HepG2 (cell line): ENCODE data around the gene GPR25. TPM values are rescaled to one million over a fixed set of nuclear protein-coding genes. Genes with fewer than 3 reads are reported as not detected.
A peak's percentile ranks its signal among the peaks of the same experiment; 100 is the strongest.

ENCODE experiments used
- ARID5B ChIP-seq: IDR thresholded peaks from 2 replicates; pipeline ENCODE4 v1.4.0; 2020; ENCODE audit warnings: mild to moderate bottlenecking, missing genetic modification reagents
- CEBPB ChIP-seq: IDR thresholded peaks from 2 replicates; pipeline ENCODE4 v1.6.1; 2011; ENCODE audit warnings: low read depth, low read length, improper control_type of control experiment, borderline replicate concordance
- CEBPG ChIP-seq: IDR thresholded peaks from 2 replicates; pipeline ENCODE4 v1.6.1; 2016
- CHCHD3 ChIP-seq: sonication (generic); formaldehyde crosslinking; IDR thresholded peaks from 2 replicates; pipeline ENCODE4 v1.8.0; 2022; ENCODE audit warnings: mild to moderate bottlenecking, missing genetic modification reagents, moderate library complexity
- CREM ChIP-seq, 2 experiments: sonication (generic) in 1 of 2; formaldehyde crosslinking in 1 of 2; IDR thresholded peaks; 2 replicates each; pipeline versions ENCODE4 v1.4.0 to v1.6.1; 2016 to 2020; ENCODE audit warnings: antibody characterized with exemption in 1 of 2, mild to moderate bottlenecking in 1 of 2, missing genetic modification reagents in 1 of 2
- CTCF ChIP-seq: sonication (generic); formaldehyde crosslinking; IDR thresholded peaks from 2 replicates; pipeline ENCODE4 v1.5.0; 2020; ENCODE audit warnings: mild to moderate bottlenecking, missing genetic modification reagents, moderate library complexity
- MIER2 ChIP-seq: IDR thresholded peaks from 2 replicates; pipeline ENCODE4 v1.6.1; 2016; ENCODE audit warnings: missing biosample characterization, missing genetic modification reagents
- SALL2 ChIP-seq: sonication (generic); formaldehyde crosslinking; IDR thresholded peaks from 2 replicates; pipeline ENCODE4 v1.8.1; 2023; ENCODE audit warnings: mild to moderate bottlenecking, missing genetic modification reagents, inconsistent platforms
- SOX13 ChIP-seq, 3 experiments: fragments of 450-650 bp in 1 of 3; sonication (generic) in 1 of 3; formaldehyde crosslinking in 1 of 3; IDR thresholded peaks in 2 of 3; conservative IDR thresholded peaks in 1 of 3; 2 replicates each; pipeline versions ENCODE4 v1.5.0 to v1.6.1; 2016 to 2020; ENCODE audit warnings: antibody characterized with exemption in 1 of 3, mild to moderate bottlenecking in 1 of 3, missing compliant biosample characterization in 1 of 3, missing genetic modification reagents in 1 of 3, moderate library complexity in 1 of 3
- TERF1 ChIP-seq: sonication (generic); formaldehyde crosslinking; IDR thresholded peaks from 2 replicates; pipeline ENCODE4 v1.8.0; 2022; ENCODE audit warnings: mild to moderate bottlenecking, missing genetic modification reagents, moderate library complexity
- TGIF2 ChIP-seq: IDR thresholded peaks from 2 replicates; pipeline ENCODE4 v1.6.1; 2016; ENCODE audit warnings: control low read depth, missing compliant biosample characterization
- XRCC5 ChIP-seq: fragments of 200-400 bp; formaldehyde crosslinking; optimal IDR thresholded peaks from 2 replicates; pipeline ENCODE3; 2017; ENCODE audit warnings: mild to moderate bottlenecking, low read length
- ZNF264 ChIP-seq: sonication (generic); formaldehyde crosslinking; IDR thresholded peaks from 2 replicates; pipeline ENCODE4 v1.4.0; 2020; ENCODE audit warnings: missing genetic modification reagents
- ZNF501 ChIP-seq: sonication (generic); formaldehyde crosslinking; IDR thresholded peaks from 2 replicates; pipeline ENCODE4 v1.5.1; 2020; ENCODE audit warnings: mild to moderate bottlenecking, moderate library complexity, missing genetic modification reagents
- ZNF549 ChIP-seq: sonication (generic); formaldehyde crosslinking; IDR thresholded peaks from 2 replicates; pipeline ENCODE4 v1.5.0; 2020; ENCODE audit warnings: missing genetic modification reagents
- ZNF552 ChIP-seq: sonication (generic); formaldehyde crosslinking; IDR thresholded peaks from 2 replicates; pipeline ENCODE4 v1.9.0; 2022; ENCODE audit warnings: missing genetic modification reagents, mild to moderate bottlenecking, borderline replicate concordance
- ZNF605 ChIP-seq: sonication (generic); formaldehyde crosslinking; IDR thresholded peaks from 2 replicates; pipeline ENCODE4 v1.8.0; 2022; ENCODE audit warnings: mild to moderate bottlenecking, missing genetic modification reagents
- polyA plus RNA-seq, 8 experiments: library from polyadenylated mRNA; depleted of rRNA in 3 of 8; stranded (reverse) in 7 of 8; unstranded in 1 of 8; fragments of >200 nt; fragmentation: Illumina TruSeq in 4 of 8; extraction: Trizol in 4 of 8; gene quantifications; 2 replicates each; pipeline versions ENCODE4 v1.2.1 to v1.2.3, GENCODE V29; 2011 to 2016; ENCODE audit warnings: low read depth in 4 of 8, missing spikeins in 1 of 8, mixed read lengths in 1 of 8; ENCODE audit not compliant: insufficient read depth in 1 of 8
- total RNA-seq, 5 experiments: library from RNA; depleted of rRNA; stranded (reverse); fragments of >200 nt; fragmentation: Illumina TruSeq; extraction: Trizol; gene quantifications; 2 replicates each; pipeline ENCODE4 v1.2.3, GENCODE V29; 2016; ENCODE audit warnings: low read depth in 1 of 5
- TF ChIP-seq, protein P1 (sequence below), 2 experiments: IDR thresholded peaks; 2 replicates each; pipeline ENCODE4 v1.6.1; 2011 to 2012; ENCODE audit warnings: low read length in 2 of 2, borderline replicate concordance in 1 of 2, low read depth in 1 of 2, mild to moderate bottlenecking in 1 of 2, moderate library complexity in 1 of 2

The GPR25 gene
- total and polyA plus RNA-seq, 2 of the 13 experiments (the other 11 are each of a cell fraction or from before 2014, with no cell fraction given) = not detected

DNA sequence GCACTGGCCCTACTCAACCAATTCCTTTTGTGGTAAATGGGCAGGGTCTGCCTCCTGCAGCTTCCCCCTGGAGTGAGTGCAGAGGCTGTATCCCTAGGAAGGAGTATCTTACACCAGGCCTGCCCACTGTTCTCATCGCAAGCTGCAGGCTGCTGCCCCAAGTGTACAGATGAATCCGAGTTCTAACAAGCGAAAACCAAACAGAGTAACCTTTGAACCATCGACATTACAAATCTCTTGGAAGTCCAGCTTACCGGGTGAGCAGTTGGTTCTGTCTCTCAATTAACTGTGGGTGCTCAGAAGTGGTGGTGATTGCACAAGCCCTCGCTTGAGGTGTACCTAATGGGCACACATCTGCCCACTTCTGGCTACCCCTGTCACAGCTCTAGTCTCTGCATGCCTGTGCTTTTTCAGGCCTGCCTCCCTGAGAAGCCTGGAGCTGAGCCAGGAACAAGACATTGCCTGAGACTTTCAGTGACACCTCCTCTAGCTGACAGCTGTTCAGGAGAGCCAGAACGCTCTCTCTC lies 44.6 kb downstream of the GPR25 start (continued):
- TF ChIP-seq SOX13 (IDR thresholded peaks at IDR 0.05) = no peak
- TF ChIP-seq SOX13 (CRISPR knock-in tag; conservative IDR thresholded peaks at IDR 0.05 in 1 of 2, IDR thresholded peaks at IDR 0.05 in 1 of 2) = peak in 1 of 2 experiments; percentile 8; a peak in 1 of 4 replicates
- TF ChIP-seq TERF1 = no peak
- TF ChIP-seq CEBPB = peak; percentile 56; the same call in 1 of the 2 replicates
- 0 out of 2 replicates have a peak, but pooled peaks have one; percentile 11 for TF ChIP-seq TGIF2 (CRISPR knock-in tag)
- no peak for TF ChIP-seq SALL2 (CRISPR knock-in tag)
- peak; percentile 22; the same call in 1 of the 2 replicates for TF ChIP-seq CTCF (CRISPR knock-in tag)
- 0 out of 2 replicates have a peak, but pooled peaks have one; percentile 48 for TF ChIP-seq ZNF605
- TF ChIP-seq XRCC5 = peak; percentile 56
- TF ChIP-seq, protein P1, sequence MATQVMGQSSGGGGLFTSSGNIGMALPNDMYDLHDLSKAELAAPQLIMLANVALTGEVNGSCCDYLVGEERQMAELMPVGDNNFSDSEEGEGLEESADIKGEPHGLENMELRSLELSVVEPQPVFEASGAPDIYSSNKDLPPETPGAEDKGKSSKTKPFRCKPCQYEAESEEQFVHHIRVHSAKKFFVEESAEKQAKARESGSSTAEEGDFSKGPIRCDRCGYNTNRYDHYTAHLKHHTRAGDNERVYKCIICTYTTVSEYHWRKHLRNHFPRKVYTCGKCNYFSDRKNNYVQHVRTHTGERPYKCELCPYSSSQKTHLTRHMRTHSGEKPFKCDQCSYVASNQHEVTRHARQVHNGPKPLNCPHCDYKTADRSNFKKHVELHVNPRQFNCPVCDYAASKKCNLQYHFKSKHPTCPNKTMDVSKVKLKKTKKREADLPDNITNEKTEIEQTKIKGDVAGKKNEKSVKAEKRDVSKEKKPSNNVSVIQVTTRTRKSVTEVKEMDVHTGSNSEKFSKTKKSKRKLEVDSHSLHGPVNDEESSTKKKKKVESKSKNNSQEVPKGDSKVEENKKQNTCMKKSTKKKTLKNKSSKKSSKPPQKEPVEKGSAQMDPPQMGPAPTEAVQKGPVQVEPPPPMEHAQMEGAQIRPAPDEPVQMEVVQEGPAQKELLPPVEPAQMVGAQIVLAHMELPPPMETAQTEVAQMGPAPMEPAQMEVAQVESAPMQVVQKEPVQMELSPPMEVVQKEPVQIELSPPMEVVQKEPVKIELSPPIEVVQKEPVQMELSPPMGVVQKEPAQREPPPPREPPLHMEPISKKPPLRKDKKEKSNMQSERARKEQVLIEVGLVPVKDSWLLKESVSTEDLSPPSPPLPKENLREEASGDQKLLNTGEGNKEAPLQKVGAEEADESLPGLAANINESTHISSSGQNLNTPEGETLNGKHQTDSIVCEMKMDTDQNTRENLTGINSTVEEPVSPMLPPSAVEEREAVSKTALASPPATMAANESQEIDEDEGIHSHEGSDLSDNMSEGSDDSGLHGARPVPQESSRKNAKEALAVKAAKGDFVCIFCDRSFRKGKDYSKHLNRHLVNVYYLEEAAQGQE (IDR thresholded peaks at IDR 0.05; ENCODE audit: borderline replicate concordance in 1 of 2, low read depth in 1 of 2, low read length in 2 of 2) = 0 out of 4 replicates have a peak, but pooled peaks of 1 of the 2 experiments have one; percentile 31
- TF ChIP-seq ZNF552 (CRISPR knock-in tag) = no peak
- peak; percentile 65 for TF ChIP-seq CEBPG (CRISPR knock-in tag)
- TF ChIP-seq CREM (IDR thresholded peaks at IDR 0.05) = no peak
- TF ChIP-seq CREM (CRISPR knock-in tag; IDR thresholded peaks at IDR 0.05) = no peak
- no peak for TF ChIP-seq ZNF501
- TF ChIP-seq ZNF549 = peak; percentile 76; the same call in 1 of the 2 replicates
- TF ChIP-seq ARID5B (CRISPR knock-in tag) = 0 out of 2 replicates have a peak, but pooled peaks have one; percentile 10
- no peak for TF ChIP-seq CHCHD3 (CRISPR knock-in tag)
- TF ChIP-seq MIER2 (CRISPR knock-in tag) = 0 out of 2 replicates have a peak, but pooled peaks have one; percentile 34
- TF ChIP-seq ZNF264 (CRISPR knock-in tag) = peak; percentile 45; the same call in 1 of the 2 replicates
